ENCODE data around the gene SYNPR. TPM values are rescaled to one million over a fixed set of nuclear protein-coding genes. Genes with fewer than 3 reads are reported as not detected.

The SYNPR gene
- total RNA-seq, 1 donor from 2014 or later = not detected

DNA sequence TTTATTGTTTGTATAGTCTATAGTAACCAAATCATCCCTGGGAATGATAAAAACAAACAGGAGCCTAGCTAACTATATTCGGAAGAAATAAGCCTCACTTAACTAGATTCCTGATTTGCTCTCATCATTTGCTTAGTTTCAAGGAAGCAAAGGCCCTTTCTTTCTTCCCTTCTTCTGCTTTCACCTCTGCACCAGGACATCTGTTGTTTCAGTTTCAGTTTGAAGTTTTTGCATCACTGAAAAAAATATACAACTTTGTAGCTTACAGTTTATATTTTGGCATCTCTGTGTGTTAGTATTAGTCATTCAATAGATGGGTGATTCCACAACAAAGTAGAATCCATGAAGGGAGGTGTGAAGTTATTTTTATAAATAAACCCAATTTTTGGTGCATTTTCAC lies 260.8 kb downstream of the SYNPR start:
- DNase-seq (ENCODE audit: low read depth, low spot score) = no peak

DNA sequence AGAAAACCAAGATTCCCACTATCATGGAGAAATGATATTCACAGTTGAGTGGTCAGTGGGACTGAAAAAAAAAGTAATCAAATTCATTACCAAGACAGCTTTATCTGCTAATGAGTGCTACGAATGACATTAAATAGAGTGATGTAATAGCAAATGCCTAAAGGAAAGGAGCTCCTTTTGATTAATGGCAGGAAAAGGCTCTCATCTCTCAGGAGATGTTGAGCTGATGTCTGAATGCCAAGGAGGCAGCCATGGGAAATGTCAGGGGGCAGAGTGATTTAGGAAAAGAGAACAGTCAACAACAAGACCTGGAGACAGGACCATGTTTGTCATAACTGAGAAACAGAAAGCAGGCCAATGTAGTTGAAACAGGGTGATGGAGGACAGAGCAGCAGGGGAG lies 277.7 kb downstream of the SYNPR start:
- no peak for DNase-seq (ENCODE audit: low read depth, low spot score)

DNA sequence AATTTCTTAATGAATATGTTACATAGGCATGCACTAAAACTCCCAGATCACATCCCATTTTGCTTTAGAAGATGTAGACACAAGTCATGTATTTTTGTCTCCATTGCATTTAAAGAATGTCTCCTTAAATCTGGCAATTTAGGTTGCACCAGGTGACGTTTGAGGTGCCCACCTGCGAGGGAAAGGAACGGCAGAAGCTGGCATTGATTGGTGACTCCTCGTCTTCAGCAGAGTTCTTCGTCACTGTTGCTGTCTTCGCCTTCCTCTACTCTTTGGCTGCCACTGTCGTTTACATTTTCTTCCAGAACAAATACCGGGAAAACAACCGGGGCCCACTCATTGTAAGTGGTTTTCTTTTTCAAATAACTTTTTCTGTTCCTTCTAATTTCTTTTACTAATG lies 278.3 kb downstream of the SYNPR start:
- DNase-seq (ENCODE audit: low read depth, low spot score) = no peak

DNA sequence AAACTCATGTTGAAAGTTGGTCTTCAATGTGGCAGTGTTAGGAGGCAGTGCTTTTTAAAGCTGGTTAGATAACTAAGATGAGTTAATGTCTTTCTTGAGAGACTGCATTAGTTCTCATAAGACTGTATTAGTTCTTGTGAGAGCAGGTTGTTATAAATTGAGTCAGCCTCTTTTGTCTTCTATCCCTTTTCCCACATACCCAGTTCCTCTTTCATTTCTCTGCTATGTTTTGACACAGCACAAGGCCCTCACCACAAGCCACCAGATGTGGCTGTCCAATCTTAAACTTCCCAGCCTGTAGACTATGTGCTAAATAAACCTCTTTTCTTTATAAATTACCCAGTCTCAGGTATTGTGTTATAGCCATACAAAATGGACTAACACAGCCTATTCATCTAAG lies 279.8 kb downstream of the SYNPR start:
- no peak for DNase-seq (ENCODE audit: low read depth, low spot score)

DNA sequence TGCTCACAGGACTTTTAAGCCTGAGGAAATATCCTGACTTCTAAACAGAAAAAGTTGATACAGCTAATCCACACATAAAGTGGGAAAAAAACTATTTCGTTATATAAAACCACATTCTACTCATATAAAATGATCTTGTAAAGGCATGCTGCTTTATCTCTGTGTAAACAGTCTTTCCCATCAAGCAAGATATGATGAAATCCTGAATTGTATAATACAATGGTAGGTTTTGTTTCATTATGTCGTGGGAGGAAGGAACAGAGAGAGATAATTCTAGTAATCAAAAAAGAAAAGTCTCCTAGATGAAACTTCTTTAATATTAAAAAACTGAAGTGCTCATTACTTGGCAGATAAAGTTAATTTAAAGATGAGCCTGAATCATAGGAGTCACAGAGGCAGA lies 281.8 kb downstream of the SYNPR start:
- no peak for DNase-seq (ENCODE audit: low read depth, low spot score)

DNA sequence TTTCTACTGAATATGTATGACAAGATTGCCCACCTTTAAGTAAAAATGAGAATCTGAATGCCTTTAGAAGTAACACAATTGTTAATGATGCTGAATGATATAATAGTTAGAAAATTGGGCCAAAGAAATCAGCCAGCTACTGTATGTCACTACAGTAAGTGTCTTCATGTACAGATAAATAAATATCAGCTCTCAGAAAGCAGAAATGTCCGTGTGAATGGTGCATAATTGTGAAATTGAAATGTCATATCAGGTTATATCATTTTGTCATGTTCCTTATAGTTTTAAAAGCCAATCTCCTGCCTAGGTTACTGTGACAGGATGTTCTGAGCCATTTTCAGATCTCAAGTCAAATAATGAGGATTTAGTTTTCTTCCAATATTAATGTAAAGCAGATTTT lies 283.8 kb downstream of the SYNPR start:
- DNase-seq (ENCODE audit: low read depth, low spot score) = no peak

DNA sequence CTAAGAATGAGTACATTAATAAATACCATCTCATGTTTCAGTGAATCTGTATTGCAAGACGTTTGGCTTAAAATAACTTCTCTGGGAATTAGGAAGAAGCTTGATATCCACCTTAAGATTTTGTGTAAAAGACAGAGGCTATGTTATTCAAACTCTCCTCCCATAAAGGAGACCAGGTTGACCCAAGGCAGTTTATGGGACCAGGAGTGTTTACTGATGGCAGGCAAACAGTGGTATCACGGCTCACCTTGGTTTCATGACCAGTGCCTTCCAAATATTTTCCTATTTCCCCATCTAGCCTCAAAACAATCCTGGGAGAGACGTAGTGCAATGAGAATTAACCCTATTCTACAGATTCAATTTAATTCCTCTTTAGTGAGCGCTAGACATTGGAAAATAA lies 284.2 kb downstream of the SYNPR start:
- DNase-seq (ENCODE audit: low read depth, low spot score) = no peak

DNA sequence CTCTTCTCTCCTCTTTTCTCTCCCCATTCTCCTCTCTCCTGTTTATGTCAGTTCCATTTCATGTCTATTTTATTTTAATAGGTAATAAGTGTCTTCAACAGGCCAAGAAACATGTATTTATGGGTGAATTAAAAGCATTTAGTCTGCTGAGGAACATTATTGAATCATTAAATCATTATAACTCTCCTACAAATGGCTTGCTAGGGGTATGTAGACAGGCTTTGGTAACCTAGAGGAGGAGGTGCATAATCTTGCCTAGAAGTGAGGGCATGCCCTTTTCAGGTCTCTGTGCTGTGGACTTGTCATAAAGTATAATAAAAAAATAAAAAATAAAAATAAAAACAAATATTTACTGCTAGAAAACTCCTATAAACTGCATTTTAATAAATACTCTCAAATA lies 285.5 kb downstream of the SYNPR start:
- DNase-seq (ENCODE audit: low read depth, low spot score) = no peak

DNA sequence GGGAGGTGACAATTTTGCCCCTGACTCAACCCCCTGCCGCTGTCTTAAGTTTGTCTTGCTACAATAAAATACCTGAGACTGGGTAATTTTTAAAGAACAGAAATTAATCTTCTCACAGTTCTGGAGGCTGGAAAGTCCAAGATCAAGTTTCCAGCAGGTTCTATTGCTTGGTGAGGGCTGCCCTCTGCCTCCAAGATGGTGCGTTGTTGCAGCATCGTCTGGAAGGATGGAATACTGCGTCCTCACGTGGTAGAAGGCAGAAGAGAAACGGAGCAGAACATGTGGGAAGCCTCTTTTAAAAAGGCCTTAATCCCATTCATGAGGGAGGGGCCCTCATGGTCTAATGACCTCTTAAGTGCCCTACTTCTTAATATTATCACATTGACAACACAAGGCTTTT lies 287.1 kb downstream of the SYNPR start:
- DNase-seq (ENCODE audit: low read depth, low spot score) = no peak

DNA sequence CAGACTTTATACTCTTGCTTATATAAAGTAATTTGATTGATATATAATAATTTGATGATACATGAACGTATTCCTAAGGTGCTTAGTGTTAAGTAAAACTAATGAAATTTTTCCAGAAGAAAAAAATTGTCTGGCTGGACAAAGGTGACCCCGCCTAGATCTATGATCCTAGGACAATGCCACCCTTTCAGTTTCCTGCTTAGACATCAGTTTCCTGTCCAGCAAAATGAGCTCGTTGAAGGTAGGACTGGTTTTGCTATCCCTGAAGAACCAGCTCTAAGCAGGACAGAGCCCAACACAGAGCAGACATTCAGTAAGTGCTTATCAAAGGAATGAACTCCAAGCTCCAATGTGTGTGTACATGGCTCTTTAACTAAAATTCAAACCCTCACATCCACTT lies 293.6 kb downstream of the SYNPR start:
- no peak for DNase-seq (ENCODE audit: low read depth, low spot score)

DNA sequence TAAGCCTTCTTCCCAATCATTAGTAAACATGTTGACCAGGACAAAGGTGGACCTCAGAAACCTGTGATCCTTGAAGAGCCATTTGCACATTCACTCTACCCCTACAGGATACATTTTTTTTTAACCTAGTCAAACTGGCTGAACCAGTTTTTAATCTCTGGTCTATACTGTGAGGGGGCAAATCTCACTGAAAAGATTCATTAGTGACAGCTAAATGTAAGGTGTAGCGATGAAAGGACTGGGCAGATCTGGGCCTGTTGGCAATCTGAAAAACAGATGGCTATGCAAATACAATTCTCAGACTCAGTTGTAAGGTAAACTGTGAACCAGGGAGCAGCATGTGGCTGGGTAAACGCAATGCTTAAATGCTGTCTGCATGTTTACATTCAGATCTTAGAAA lies 298.7 kb downstream of the SYNPR start:
- DNase-seq (ENCODE audit: low read depth, low spot score) = no peak

DNA sequence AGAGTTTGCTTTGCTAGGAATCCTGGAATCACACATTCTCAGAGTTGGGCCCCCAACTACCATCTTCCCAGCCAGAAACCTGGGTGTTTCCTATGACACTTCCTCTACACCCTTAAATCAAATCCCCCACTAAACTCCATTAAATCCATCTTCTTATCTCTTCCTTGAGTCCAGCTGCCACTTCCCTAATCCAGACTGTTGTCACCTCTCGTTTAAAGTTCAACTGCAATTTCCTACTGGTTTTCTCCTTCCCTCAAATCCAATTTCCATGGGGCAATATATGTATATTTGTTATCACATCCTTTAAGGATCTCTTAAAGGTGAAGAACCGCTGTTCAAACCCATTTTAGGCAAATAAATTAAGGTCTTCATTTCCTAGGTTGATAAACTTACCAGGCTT lies 300.8 kb downstream of the SYNPR start:
- no peak for DNase-seq (ENCODE audit: low read depth, low spot score)

DNA sequence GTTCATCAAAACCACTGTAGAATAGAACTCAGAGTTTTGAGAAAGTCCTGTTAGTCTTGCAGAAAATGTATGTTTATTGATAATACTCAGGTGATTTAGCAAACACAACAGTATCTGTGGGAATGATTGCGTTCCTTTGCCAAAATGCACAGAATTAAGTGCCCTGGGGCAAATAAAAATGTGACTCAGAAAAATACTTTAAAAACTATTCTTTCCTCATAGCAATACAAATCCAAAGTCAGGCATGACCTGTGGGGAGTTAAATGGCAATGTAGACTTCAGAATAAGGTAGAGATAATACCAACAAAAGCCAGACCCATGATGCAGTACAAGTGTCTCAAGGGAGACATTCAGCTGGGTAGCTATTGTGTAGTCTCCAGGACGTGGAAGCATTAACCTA lies 302.0 kb downstream of the SYNPR start:
- no peak for DNase-seq (ENCODE audit: low read depth, low spot score)

DNA sequence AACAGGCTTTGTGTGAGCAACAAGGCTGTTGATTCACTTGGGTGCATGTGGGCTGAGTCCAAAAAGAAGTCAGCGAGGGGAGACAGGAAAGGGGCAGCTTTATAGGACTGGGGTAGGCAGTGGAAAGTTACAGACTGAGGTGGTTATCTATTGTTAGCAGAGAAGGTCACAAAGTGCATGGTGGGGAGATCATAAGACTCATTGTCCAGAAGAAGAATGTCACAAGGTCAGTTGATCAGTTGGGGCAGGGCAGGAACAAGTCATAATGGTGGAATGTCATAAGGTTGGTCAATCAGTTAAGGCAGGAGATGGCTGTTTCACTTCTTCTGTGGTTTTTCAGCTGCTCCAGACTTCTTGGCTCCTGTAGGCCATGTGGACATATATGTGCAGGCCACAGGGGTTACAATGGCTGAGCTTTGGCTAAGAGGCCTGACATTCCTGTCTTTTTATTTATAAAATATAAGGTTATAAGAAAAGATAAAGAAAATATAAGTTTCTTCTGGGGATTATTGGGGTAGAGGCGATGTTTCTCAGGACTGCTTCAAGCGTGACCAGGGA lies 304.9 kb downstream of the SYNPR start:
- no peak for DNase-seq (ENCODE audit: low read depth, low spot score)

DNA sequence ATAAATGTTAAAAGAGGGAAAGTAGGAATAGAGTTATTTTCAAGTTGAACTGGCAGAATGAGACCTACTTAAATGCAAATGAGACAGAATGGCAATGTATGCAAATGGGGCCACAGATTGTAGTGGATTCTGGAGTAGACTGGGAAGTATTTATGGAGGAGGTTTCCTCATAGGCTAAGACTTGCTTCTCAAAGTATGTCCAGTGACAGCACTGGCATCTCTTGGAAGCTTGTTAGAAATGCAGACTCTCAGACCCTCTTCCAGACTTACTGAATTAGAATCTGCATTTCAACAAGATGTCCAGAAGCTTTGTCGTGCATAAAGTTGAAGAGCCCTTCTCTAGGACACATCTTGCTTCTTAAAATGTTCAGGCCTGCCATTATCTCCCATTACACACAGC lies 306.6 kb downstream of the SYNPR start:
- DNase-seq (ENCODE audit: low read depth, low spot score) = no peak

DNA sequence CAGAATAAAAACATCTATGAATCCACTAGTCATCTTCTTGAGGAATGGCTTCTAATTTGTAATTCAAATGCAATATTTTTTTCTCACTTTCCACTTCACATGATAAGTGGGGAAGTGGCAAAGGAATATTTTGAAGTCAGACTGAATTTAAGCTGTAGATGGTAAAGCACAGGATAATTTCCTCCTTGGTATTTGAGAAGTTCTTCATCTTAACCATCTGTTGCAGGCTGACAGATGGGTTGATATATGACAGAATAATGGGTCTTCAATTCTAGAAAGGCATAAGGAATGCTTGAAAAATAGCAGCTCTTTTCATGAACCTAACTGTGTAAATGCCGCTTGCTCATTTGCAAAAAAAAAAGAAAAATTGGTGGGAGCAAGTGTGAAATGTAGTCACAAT lies 307.8 kb downstream of the SYNPR start:
- no peak for DNase-seq (ENCODE audit: low read depth, low spot score)

DNA sequence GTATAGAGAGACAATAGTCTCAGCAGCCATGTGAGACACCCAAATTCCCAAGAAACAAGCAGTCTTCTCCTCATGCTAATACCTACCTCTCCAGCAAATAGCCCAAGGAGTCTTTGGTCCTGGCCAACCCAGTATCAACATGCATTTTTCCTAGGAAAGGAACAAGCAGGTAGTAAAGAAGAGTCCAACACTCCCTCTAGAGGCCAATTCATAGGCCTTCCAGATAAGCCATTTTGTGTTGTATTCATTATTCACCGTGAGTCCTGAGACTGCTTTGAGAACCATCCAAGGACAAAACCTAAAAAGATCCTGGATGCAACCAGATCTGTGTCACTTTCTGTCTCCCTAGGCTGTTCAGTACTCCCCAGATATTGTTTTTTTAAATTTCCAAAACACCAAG lies 310.8 kb downstream of the SYNPR start:
- DNase-seq (ENCODE audit: low read depth, low spot score) = no peak

DNA sequence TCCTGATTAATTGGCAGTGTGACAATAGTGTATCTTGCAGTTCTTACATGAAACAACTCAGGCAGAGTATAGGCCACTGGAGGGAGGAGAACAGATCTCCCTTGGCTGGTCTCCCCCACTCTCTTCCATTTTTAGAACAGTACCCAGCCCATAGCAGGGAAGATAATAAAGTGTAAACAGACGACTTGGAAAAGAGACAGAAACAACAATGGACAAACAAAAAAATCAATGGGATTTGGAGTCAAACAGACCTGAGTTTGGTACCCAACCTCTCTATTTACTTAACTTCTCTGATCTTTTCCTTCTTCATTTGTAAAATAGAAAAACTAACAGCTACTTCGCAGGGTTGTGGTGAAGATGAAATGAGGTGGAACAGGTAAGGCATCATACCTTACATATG lies 315.7 kb downstream of the SYNPR start:
- DNase-seq (ENCODE audit: low read depth, low spot score) = no peak

DNA sequence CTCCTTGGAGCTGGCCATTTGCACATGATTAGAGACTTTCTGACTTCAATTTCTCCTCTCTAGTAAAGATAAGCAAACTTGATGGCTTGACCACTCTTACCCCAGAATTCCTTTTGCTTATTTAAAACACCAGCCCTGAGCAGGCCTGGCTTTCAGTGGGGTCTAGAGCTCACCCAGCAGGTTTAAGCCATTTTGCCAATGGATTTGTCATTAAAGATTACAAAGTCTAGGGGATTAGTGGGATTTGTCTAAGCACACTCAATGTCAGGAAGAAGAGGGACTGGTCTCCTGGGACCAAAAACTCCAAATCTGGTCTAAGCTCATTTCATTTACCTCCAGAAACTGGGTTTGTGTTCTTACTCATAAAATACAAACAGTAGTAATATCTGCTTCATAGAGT lies 317.1 kb downstream of the SYNPR start:
- no peak for DNase-seq (ENCODE audit: low read depth, low spot score)

DNA sequence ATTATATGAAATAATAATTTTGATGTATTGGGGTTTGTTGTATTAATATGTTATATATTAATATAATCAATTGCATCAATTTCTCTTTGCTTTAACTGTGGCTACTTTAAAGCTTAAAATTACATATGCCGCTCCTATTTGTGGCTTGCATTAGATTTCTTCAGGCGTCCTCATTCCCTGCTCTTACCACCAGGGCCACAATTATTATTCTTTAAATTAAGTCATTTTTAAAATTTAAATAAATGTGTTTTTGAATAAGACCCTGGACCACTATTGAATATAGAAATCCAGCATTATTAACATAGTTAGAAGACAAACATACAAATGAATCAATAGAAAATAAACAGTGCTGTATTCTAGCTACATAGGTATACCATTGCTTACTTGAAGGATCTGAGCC lies 318.9 kb downstream of the SYNPR start:
- no peak for DNase-seq (ENCODE audit: low read depth, low spot score)

DNA sequence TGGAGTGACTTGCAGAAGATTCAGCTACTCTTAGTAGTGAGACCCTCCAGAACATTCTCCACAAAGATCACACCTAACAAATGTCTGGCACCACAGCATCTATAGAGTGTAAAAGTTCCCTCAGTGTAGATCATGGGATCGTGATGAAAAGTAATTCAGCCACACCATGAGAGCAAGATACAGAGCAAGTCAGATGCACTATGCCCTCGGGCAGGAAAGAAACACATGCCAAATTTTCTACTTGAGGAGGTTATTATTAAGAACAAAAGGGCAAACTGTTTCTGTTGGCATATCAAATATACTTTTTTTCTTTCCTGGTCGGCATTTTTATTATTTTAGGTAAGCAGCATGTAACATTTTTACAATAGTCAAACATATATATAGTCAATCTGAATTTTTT lies 329.6 kb downstream of the SYNPR start:
- no peak for DNase-seq (ENCODE audit: low read depth, low spot score)

DNA sequence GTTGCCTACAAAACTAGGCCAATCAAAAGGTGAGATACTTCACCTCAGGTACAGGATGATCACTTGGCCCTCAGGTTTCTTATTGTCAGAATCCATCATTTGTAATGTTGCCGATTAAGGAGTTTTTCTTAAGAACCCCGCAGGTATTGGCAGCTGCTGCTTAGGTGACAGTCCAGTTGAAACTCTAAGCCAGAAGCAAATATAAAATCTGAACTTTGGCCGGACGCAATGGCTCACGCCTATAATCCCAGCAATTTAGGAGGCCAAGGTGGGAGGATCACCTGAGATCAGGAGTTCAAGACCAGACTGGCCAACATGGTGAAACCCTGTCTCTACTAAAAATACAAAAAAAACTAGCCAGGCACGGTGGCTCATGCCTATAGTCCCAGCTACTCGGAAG lies 331.3 kb downstream of the SYNPR start:
- DNase-seq (ENCODE audit: low read depth, low spot score) = no peak

DNA sequence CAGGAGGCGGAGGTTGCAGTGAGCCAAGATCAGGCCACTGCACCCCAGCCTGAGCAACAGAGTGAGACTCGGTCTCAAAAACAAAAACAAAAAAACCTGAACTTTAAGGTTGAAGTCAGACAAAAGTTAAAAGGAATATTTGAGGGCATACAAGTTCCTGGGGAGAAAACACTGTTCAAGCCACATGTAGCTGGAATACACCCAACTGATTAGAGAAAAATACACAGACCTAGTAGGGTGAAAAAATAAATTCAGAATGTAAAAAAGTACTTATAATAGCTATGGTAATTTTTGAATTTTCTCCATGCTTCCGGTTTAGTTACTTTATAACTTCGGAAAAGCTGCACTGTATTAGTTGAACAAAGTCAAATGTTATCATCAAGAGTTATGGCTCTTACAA lies 331.7 kb downstream of the SYNPR start:
- DNase-seq (ENCODE audit: low read depth, low spot score) = no peak

DNA sequence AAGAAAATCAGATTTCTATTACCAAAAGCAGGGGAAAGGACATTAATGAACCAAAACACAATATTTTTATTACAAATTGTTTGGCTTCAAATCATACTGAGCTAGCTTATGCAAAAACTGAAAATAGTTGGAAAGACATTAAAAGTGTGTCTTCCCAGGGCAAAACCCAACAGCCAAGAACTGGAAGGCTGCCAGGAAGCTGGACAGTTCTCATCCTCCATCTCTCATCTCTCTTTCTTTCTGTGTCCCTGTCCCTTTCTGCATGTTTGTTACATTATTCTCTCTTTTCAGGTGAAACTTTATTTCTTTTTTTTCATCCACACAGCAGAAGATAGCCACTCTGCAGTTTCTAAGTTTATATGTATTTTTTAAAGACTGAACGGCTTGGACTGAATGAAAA lies 333.3 kb downstream of the SYNPR start:
- DNase-seq (ENCODE audit: low read depth, low spot score) = no peak
